Duodenal mucosa (tissue), 2 donors: ENCODE measurements around the gene FBXW12.

Experiments used
- H3K27ac ChIP-seq: one replicate; pipeline ENCODE4 v1.7.0; 2013; ENCODE audit warnings: low read depth, low read length
- H3K27me3 ChIP-seq, 2 donors: one replicate each; pipeline ENCODE4 v1.7.0; 2013; ENCODE audit warnings: low read length in 2 of 2, control low read depth in 1 of 2; ENCODE audit not compliant: insufficient read depth in 2 of 2, control insufficient read depth in 1 of 2
- H3K36me3 ChIP-seq, 2 donors: one replicate each; pipeline ENCODE4 v1.7.0; 2013; ENCODE audit warnings: low read length in 2 of 2, control low read depth in 1 of 2; ENCODE audit not compliant: insufficient read depth in 2 of 2, control insufficient read depth in 1 of 2
- H3K4me1 ChIP-seq, 2 donors: one replicate each; pipeline ENCODE4 v1.7.0; 2013; ENCODE audit warnings: low read length in 2 of 2, control low read depth in 1 of 2; ENCODE audit not compliant: insufficient read depth in 2 of 2, control insufficient read depth in 1 of 2
- H3K4me3 ChIP-seq, 2 donors: one replicate each; pipeline ENCODE4 v1.7.0; 2013; ENCODE audit warnings: low read length in 2 of 2, low read depth in 1 of 2
- H3K9ac ChIP-seq, 2 donors: one replicate each; pipeline ENCODE4 v1.7.0; 2013; ENCODE audit warnings: low read length in 2 of 2, low read depth in 1 of 2
- H3K9me3 ChIP-seq, 2 donors: one replicate each; pipeline ENCODE4 v1.7.0; 2013; ENCODE audit warnings: low read length in 2 of 2, control low read depth in 1 of 2; ENCODE audit not compliant: control insufficient read depth in 1 of 2

The FBXW12 gene

GRCh38 chr3:48345946-48346572, 26.0 kb upstream of the FBXW12 start:
- Histone ChIP-seq H3K4me3 (no peak overlapping the region), H3K4me1 (no peaks in the 10 kb centered on the region), H3K27me3 (no peaks in the 10 kb centered on the region), H3K9ac (no peak overlapping the region), H3K36me3 (no peaks in the 10 kb centered on the region), H3K9me3 (no peaks in the 10 kb centered on the region), H3K27ac (no peak overlapping the region)

GRCh38 chr3:48347500-48347899, 24.5 kb upstream of the FBXW12 start:
- no peaks in the 10 kb centered on the region for H3K36me3 ChIP-seq
- H3K27me3 ChIP-seq = no peaks in the 10 kb centered on the region
- no peaks in the 10 kb centered on the region for H3K4me1 ChIP-seq
- H3K27ac ChIP-seq = no peak overlapping the region
- no peak overlapping the region for H3K4me3 ChIP-seq
- H3K9me3 ChIP-seq = no peaks in the 10 kb centered on the region
- H3K9ac ChIP-seq = no peak overlapping the region

GRCh38 chr3:48352546-48352945, 19.5 kb upstream of the FBXW12 start:
- Histone ChIP-seq H3K4me1 (no peaks in the 10 kb centered on the region), H3K36me3 (no peaks in the 10 kb centered on the region), H3K4me3 (no peak overlapping the region), H3K9ac (no peak overlapping the region), H3K27me3 (no peaks in the 10 kb centered on the region), H3K9me3 (no peaks in the 10 kb centered on the region), H3K27ac (no peak overlapping the region)

GRCh38 chr3:48353987-48354386, 18.0 kb upstream of the FBXW12 start:
- no peak overlapping the region for H3K4me3 ChIP-seq

GRCh38 chr3:48356419-48356818, 15.6 kb upstream of the FBXW12 start:
- no peak overlapping the region for H3K9ac ChIP-seq
- no peaks in the 10 kb centered on the region for H3K9me3 ChIP-seq
- no peak overlapping the region for H3K27ac ChIP-seq
- H3K4me3 ChIP-seq = no peak overlapping the region
- H3K27me3 ChIP-seq = no peaks in the 10 kb centered on the region
- H3K36me3 ChIP-seq = no peaks in the 10 kb centered on the region
- no peaks in the 10 kb centered on the region for H3K4me1 ChIP-seq

More at GRCh38 chr3:48353987-48354386, 18.0 kb upstream of the FBXW12 start:
- Histone ChIP-seq H3K27ac (no peak overlapping the region), H3K36me3 (no peaks in the 10 kb centered on the region), H3K9me3 (no peaks in the 10 kb centered on the region), H3K9ac (no peak overlapping the region), H3K4me1 (no peaks in the 10 kb centered on the region), H3K27me3 (no peaks in the 10 kb centered on the region)

- Histone ChIP-seq H3K4me3 (no peak overlapping the region), H3K9ac (no peak overlapping the region), H3K27me3 (no peaks in the 10 kb centered on the region), H3K27ac (no peak overlapping the region), H3K9me3 (no peaks in the 10 kb centered on the region), H3K36me3 (no peaks in the 10 kb centered on the region), H3K4me1 (no peaks in the 10 kb centered on the region)
Observed at GRCh38 chr3:48361928-48362327, 10.1 kb upstream of the FBXW12 start.

GRCh38 chr3:48364840-48365239, 7.2 kb upstream of the FBXW12 start:
- Histone ChIP-seq H3K9ac (no peak overlapping the region), H3K27me3 (no peaks in the 10 kb centered on the region), H3K9me3 (no peaks in the 10 kb centered on the region), H3K27ac (no peak overlapping the region), H3K36me3 (no peaks in the 10 kb centered on the region), H3K4me1 (no peaks in the 10 kb centered on the region), H3K4me3 (no peak overlapping the region)

GRCh38 chr3:48367201-48367600, 4.8 kb upstream of the FBXW12 start:
- H3K9ac ChIP-seq = no peak overlapping the region
- H3K4me1 ChIP-seq = no peaks in the 10 kb centered on the region
- no peak overlapping the region for H3K27ac ChIP-seq
- no peaks in the 10 kb centered on the region for H3K27me3 ChIP-seq
- no peaks in the 10 kb centered on the region for H3K36me3 ChIP-seq
- no peak overlapping the region for H3K4me3 ChIP-seq
- no peaks in the 10 kb centered on the region for H3K9me3 ChIP-seq

- no peak overlapping the region for H3K9ac ChIP-seq
- no peaks in the 10 kb centered on the region for H3K36me3 ChIP-seq
- no peak overlapping the region for H3K4me3 ChIP-seq
- H3K9me3 ChIP-seq = no peaks in the 10 kb centered on the region
- H3K27me3 ChIP-seq = no peaks in the 10 kb centered on the region
- H3K27ac ChIP-seq = no peak overlapping the region
- no peaks in the 10 kb centered on the region for H3K4me1 ChIP-seq
Observed at GRCh38 chr3:48369693-48370332, 2.2 kb upstream of the FBXW12 start.

- Histone ChIP-seq H3K36me3 (no peaks in the 10 kb centered on the region), H3K4me1 (no peaks in the 10 kb centered on the region), H3K9me3 (no peaks in the 10 kb centered on the region), H3K27me3 (no peaks in the 10 kb centered on the region), H3K9ac (no peak overlapping the region), H3K4me3 (no peak overlapping the region), H3K27ac (no peak overlapping the region)
Observed at GRCh38 chr3:48370333-48370713, 1.7 kb upstream of the FBXW12 start.
